SK-N-SH (cell line): Measurements from ENCODE around the gene BBS9. TPM values are rescaled to one million over a fixed set of nuclear protein-coding genes. Genes with fewer than 3 reads are reported as not detected.

Source experiments
- CTCF ChIA-PET: fragments of 300-600, 350-600 bp; formaldehyde crosslinking; extraction: SDS; loops from one replicate; lab custom pipeline; 2021; lab: Yijun Ruan, JAX
- POLR2A ChIA-PET: fragments of 350-600 bp; sonication (Branson Sonifier 250); formaldehyde crosslinking; extraction: SDS; loops from one replicate; lab custom pipeline; 2020; ENCODE audit warnings: antibody characterized with exemption, inconsistent platforms; lab: Yijun Ruan, JAX
- DNase-seq: peaks from one replicate; pipeline ENCODE4 v3.0.0; 2012
- H2AFZ ChIP-seq: fragments of 200-600 bp; sonication (generic); 2 replicates; pipeline ENCODE4 v1.8.1; 2016; ENCODE audit warnings: antibody characterized with exemption, mild to moderate bottlenecking, low read depth
- H3F3A ChIP-seq: fragments of 200-600 bp; sonication (generic); replicated peaks from 2 replicates; pipeline ENCODE3; 2016; ENCODE audit warnings: antibody characterized with exemption, mild to moderate bottlenecking; ENCODE audit not compliant: insufficient read depth
- H3K27ac ChIP-seq, 2 experiments: fragments of 200-500 bp in 1 of 2; fragments of 200-600 bp in 1 of 2; sonication (Bioruptor generic) in 1 of 2; sonication (generic), shearing (Covaris generic) in 1 of 2; 2 replicates each; pipeline versions ENCODE4 v1.5.1 to v1.6.1; 2014 to 2016; ENCODE audit warnings: low read depth in 2 of 2, inconsistent platforms in 1 of 2, low read length in 1 of 2, mild to moderate bottlenecking in 1 of 2, mixed read lengths in 1 of 2
- H3K27me3 ChIP-seq: fragments of 200-600 bp; sonication (generic), shearing (Covaris generic); 2 replicates; pipeline ENCODE4 v1.6.1; 2016; ENCODE audit warnings: mixed run types; ENCODE audit not compliant: insufficient read depth
- H3K36me3 ChIP-seq, 2 experiments: fragments of 200-500 bp in 1 of 2; fragments of 200-600 bp in 1 of 2; sonication (Bioruptor generic) in 1 of 2; sonication (generic) in 1 of 2; replicated peaks in 1 of 2; 2 replicates each; pipeline versions ENCODE3 to v1.5.1; 2014 to 2016; ENCODE audit warnings: low read length in 1 of 2, mild to moderate bottlenecking in 1 of 2; ENCODE audit not compliant: insufficient read depth in 2 of 2, control insufficient read depth in 1 of 2
- H3K4me1 ChIP-seq, 2 experiments: fragments of 200-500 bp in 1 of 2; fragments of 200-600 bp in 1 of 2; sonication (Bioruptor generic) in 1 of 2; sonication (generic), shearing (Covaris generic) in 1 of 2; 2 replicates each; pipeline versions ENCODE4 v1.5.1 to v1.6.1; 2014 to 2016; ENCODE audit warnings: low read depth in 1 of 2, low read length in 1 of 2, mixed run types in 1 of 2; ENCODE audit not compliant: insufficient read depth in 2 of 2, control insufficient read depth in 1 of 2
- H3K4me2 ChIP-seq: fragments of 200-600 bp; sonication (generic), shearing (Covaris generic); 2 replicates; pipeline ENCODE4 v1.6.1; 2017; ENCODE audit warnings: mixed run types
- H3K4me3 ChIP-seq, 2 experiments: fragments of 200-500 bp in 1 of 2; fragments of 200-600 bp in 1 of 2; sonication (Bioruptor generic) in 1 of 2; sonication (generic), shearing (Covaris generic) in 1 of 2; 2 replicates each; pipeline versions ENCODE4 v1.5.1 to v1.8.1; 2014 to 2016; ENCODE audit warnings: low read depth in 2 of 2, inconsistent platforms in 1 of 2, low read length in 1 of 2, mild to moderate bottlenecking in 1 of 2, mixed read lengths in 1 of 2, moderate library complexity in 1 of 2
- H3K79me2 ChIP-seq: fragments of 200-600 bp; sonication (generic); 2 replicates; pipeline ENCODE4 v1.8.1; 2017; ENCODE audit warnings: mild to moderate bottlenecking; ENCODE audit not compliant: insufficient read depth
- H3K9ac ChIP-seq: fragments of 200-600 bp; sonication (generic); 2 replicates; pipeline ENCODE4 v1.6.1; 2017; ENCODE audit warnings: mixed run types
- H3K9me2 ChIP-seq: fragments of 200-600 bp; sonication (generic); 2 replicates; pipeline ENCODE4 v1.6.1; 2017; ENCODE audit warnings: mixed run types
- H3K9me3 ChIP-seq: fragments of 200-600 bp; sonication (generic); 2 replicates; pipeline ENCODE4 v1.6.1; 2017; ENCODE audit warnings: mixed run types, mild to moderate bottlenecking, moderate library complexity
- H4K20me1 ChIP-seq: fragments of 200-600 bp; sonication (generic); 2 replicates; pipeline ENCODE4 v1.6.1; 2017; ENCODE audit warnings: mild to moderate bottlenecking, mixed run types; ENCODE audit not compliant: insufficient read depth
- CHD2 ChIP-seq: fragments of 150-350 bp; IDR thresholded peaks from 2 replicates; pipeline ENCODE4 v1.6.1; 2018; ENCODE audit warnings: low read length; ENCODE audit not compliant: partially characterized antibody
- ELF1 ChIP-seq: IDR thresholded peaks from 2 replicates; pipeline ENCODE4 v1.4.0; 2012
- EP300 ChIP-seq, 2 experiments: IDR thresholded peaks; 2 replicates each; pipeline versions ENCODE4 v1.4.0 to v1.6.1; 2012; ENCODE audit warnings: borderline replicate concordance in 1 of 2, low read depth in 1 of 2, low read length in 1 of 2
- FOXJ3 ChIP-seq: sonication (generic); formaldehyde crosslinking; IDR thresholded peaks from 2 replicates; pipeline ENCODE4 v1.5.1; 2020; ENCODE audit warnings: mild to moderate bottlenecking, missing genetic modification reagents
- FOXM1 ChIP-seq: IDR thresholded peaks from 2 replicates; pipeline ENCODE4 v1.4.0; 2012; ENCODE audit warnings: low read depth, mild to moderate bottlenecking
- GATA2 ChIP-seq: sonication (generic); formaldehyde crosslinking; IDR thresholded peaks from 2 replicates; pipeline ENCODE4 v1.5.0; 2020; ENCODE audit warnings: mild to moderate bottlenecking, missing genetic modification reagents
- JUND ChIP-seq: IDR thresholded peaks from 2 replicates; pipeline ENCODE4 v1.4.0; 2012
- MAX ChIP-seq: IDR thresholded peaks from 2 replicates; pipeline ENCODE4 v1.4.0; 2012; ENCODE audit warnings: low read depth
- MXI1 ChIP-seq: IDR thresholded peaks from 2 replicates; pipeline ENCODE4 v1.6.1; 2012; ENCODE audit warnings: mild to moderate bottlenecking, low read depth, low read length, improper control_type of control experiment
- NRF1 ChIP-seq: IDR thresholded peaks from 2 replicates; pipeline ENCODE4 v1.6.1; 2012; ENCODE audit warnings: low read depth, mild to moderate bottlenecking, low read length
- PBX3 ChIP-seq: IDR thresholded peaks from 2 replicates; pipeline ENCODE4; 2012
- POLR2AphosphoS5 ChIP-seq: IDR thresholded peaks from 2 replicates; pipeline ENCODE4 v1.6.1; 2012; ENCODE audit warnings: low read depth, low read length
- RAD21 ChIP-seq: IDR thresholded peaks from 2 replicates; pipeline ENCODE4 v1.6.1; 2012; ENCODE audit warnings: mild to moderate bottlenecking, low read length
- RCOR1 ChIP-seq: fragments of 150-350 bp; IDR thresholded peaks from 2 replicates; pipeline ENCODE4 v1.6.1; 2017; ENCODE audit warnings: antibody characterized with exemption, low read length
- RXRA ChIP-seq: IDR thresholded peaks from 2 replicates; pipeline ENCODE4 v1.4.0; 2012; ENCODE audit warnings: low read depth, mild to moderate bottlenecking, borderline replicate concordance
- SIN3A ChIP-seq: IDR thresholded peaks from 2 replicates; pipeline ENCODE4 v1.6.1; 2012; ENCODE audit warnings: low read depth, mild to moderate bottlenecking, low read length, moderate library complexity, borderline replicate concordance
- SMC3 ChIP-seq: IDR thresholded peaks from 2 replicates; pipeline ENCODE4 v1.6.1; 2012; ENCODE audit warnings: low read depth, low read length, improper control_type of control experiment
- WGBS: methylation state at CpG from one replicate; pipeline ENCODE4 v1.1.6; 2017; ENCODE audit warnings: low lambda C conversion rate; 5-methylcytosine and 5-hydroxymethylcytosine counted together
- polyA plus RNA-seq, 3 experiments: library from polyadenylated mRNA; depleted of rRNA; stranded (reverse); fragments of >200 nt; gene quantifications; 2 replicates each; pipeline ENCODE4 v1.2.3, GENCODE V29; 2012
- TF ChIP-seq, protein P1 (sequence below): fragments of 200-600 bp; sonication (generic); IDR thresholded peaks from 2 replicates; pipeline ENCODE4 v1.6.1; 2017; ENCODE audit warnings: antibody characterized with exemption, mild to moderate bottlenecking, moderate library complexity
- TF ChIP-seq, protein P2 (sequence below): IDR thresholded peaks from 2 replicates; pipeline ENCODE4 v1.4.0; 2012; ENCODE audit warnings: low read depth, borderline replicate concordance

The BBS9 gene
- polyA plus RNA-seq, 1 of the 3 experiments (the other 2 are of a cell fraction), result 7.5 TPM

DNA sequence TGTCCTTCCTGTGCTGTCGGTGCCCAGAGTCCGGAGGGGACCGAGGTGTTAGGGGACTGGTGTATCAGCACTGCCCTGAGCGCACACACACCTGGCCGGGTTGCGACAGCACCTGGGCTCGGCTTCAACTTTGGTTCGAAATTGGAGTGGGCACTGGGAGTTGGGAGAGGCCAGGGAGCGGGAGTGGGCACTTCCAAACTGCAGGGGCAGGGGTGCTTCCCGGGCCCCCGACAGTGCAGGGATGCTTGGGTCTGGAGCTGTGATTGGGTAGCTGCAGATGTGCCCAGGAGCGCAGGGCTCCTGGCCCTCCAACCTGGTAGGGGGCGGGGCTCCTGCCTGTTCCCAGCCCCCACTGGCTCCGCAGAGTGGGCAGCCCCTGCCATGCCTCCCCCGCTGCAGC lies 7.7 kb downstream of the BBS9 start (continued):
- TF ChIP-seq POLR2AphosphoS5, result no peak
- TF ChIP-seq RCOR1, result no peak
- no peak for TF ChIP-seq SMC3
- no peak for TF ChIP-seq MXI1
- TF ChIP-seq NRF1, result no peak
- no peak for TF ChIP-seq PBX3
- TF ChIP-seq, protein P1, sequence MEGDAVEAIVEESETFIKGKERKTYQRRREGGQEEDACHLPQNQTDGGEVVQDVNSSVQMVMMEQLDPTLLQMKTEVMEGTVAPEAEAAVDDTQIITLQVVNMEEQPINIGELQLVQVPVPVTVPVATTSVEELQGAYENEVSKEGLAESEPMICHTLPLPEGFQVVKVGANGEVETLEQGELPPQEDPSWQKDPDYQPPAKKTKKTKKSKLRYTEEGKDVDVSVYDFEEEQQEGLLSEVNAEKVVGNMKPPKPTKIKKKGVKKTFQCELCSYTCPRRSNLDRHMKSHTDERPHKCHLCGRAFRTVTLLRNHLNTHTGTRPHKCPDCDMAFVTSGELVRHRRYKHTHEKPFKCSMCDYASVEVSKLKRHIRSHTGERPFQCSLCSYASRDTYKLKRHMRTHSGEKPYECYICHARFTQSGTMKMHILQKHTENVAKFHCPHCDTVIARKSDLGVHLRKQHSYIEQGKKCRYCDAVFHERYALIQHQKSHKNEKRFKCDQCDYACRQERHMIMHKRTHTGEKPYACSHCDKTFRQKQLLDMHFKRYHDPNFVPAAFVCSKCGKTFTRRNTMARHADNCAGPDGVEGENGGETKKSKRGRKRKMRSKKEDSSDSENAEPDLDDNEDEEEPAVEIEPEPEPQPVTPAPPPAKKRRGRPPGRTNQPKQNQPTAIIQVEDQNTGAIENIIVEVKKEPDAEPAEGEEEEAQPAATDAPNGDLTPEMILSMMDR, result no peak
- TF ChIP-seq, all 33 proteins: peak for 0

DNA sequence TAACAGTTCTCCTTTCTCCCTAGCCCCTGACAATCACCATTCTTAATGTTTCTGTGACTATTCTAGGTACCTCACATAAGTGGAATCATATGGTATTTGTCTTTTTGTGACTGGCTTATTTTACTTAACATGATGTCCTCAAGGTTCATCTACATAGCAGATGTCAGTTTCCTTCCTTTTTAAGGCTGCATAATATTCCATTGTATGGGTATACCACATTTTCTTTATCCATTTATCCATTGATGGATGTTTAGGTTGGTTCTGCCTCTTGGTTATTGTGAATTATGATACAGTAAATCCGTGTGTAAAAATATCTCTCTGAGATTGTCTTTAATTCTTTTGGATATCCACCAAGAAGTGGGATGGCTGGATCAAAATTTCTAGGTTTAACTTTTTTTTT lies 13.2 kb downstream of the BBS9 start:
- Histone ChIP-seq H3K9me2 (no peaks in the 10 kb centered on the region), H3K27ac (no peak overlapping the region), H3K4me3 (no peak overlapping the region), H3K9ac (no peak overlapping the region), H3F3A (no peaks in the 10 kb centered on the region), H3K79me2 (no peaks in the 10 kb centered on the region), H4K20me1 (no peaks in the 10 kb centered on the region), H3K4me2 (no peak overlapping the region), H2AFZ (no peak overlapping the region), H3K27me3 (no peaks in the 10 kb centered on the region), H3K4me1 (no peaks in the 10 kb centered on the region), H3K9me3 (no peaks in the 10 kb centered on the region), H3K36me3 (no peaks in the 10 kb centered on the region)
- POLR2A ChIA-PET, result no interaction called here
- DNase-seq, result no peak
- CTCF ChIA-PET, result no interaction called here
- TF ChIP-seq PBX3 (no peak), RAD21 (no peak), FOXM1 (no peak), SIN3A (no peak), SMC3 (no peak), GATA2 (CRISPR knock-in tag) (no peak), MAX (no peak), ELF1 (no peak), RXRA (no peak), MXI1 (no peak), POLR2AphosphoS5 (no peak), JUND (no peak), FOXJ3 (CRISPR knock-in tag) (no peak), CHD2 (no peak), EP300 (IDR thresholded peaks at IDR 0.05; ENCODE audit: borderline replicate concordance in 1 of 2, low read depth in 1 of 2, low read length in 1 of 2) (no peak)
- TF ChIP-seq, protein P2, sequence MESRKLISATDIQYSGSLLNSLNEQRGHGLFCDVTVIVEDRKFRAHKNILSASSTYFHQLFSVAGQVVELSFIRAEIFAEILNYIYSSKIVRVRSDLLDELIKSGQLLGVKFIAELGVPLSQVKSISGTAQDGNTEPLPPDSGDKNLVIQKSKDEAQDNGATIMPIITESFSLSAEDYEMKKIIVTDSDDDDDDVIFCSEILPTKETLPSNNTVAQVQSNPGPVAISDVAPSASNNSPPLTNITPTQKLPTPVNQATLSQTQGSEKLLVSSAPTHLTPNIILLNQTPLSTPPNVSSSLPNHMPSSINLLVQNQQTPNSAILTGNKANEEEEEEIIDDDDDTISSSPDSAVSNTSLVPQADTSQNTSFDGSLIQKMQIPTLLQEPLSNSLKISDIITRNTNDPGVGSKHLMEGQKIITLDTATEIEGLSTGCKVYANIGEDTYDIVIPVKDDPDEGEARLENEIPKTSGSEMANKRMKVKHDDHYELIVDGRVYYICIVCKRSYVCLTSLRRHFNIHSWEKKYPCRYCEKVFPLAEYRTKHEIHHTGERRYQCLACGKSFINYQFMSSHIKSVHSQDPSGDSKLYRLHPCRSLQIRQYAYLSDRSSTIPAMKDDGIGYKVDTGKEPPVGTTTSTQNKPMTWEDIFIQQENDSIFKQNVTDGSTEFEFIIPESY, result no peak
- TF ChIP-seq, protein P1, result no peak
- 43% methylated on average over 1 of the region's 1 CpG for WGBS
